Cardiac muscle cell (in vitro differentiated cells and primary cell): Measurements from ENCODE around the gene ADAMTSL5. TPM values are rescaled to one million over a fixed set of nuclear protein-coding genes. Genes with fewer than 3 reads are reported as not detected.
"Not testable (repeated sequence)": the region's sequence is repeated elsewhere in the genome, so short reads cannot be mapped to it uniquely, and the experiment has no call there.

Source experiments
- DNase-seq, 2 donors: peaks; one replicate each; pipeline versions ENCODE4 v3.0.0 to v3.0.0-alpha.2; 2010 to 2017; ENCODE audit warnings: low read depth in 1 of 2, low spot score in 1 of 2
- H3K27ac ChIP-seq: fragments of 200-600 bp; sonication (generic); 2 replicates; pipeline ENCODE4 v1.5.1; 2016
- H3K27me3 ChIP-seq: fragments of 200-600 bp; sonication (generic); 2 replicates; pipeline ENCODE4 v1.6.0; 2016; ENCODE audit warnings: control low read depth
- H3K36me3 ChIP-seq: fragments of 200-600 bp; sonication (generic); 2 replicates; pipeline ENCODE4 v1.5.1; 2016; ENCODE audit warnings: control low read depth
- H3K4me1 ChIP-seq: fragments of 200-600 bp; sonication (generic); 2 replicates; pipeline ENCODE4 v1.8.1; 2017; ENCODE audit warnings: low read depth, mild to moderate bottlenecking, mixed run types
- H3K4me3 ChIP-seq: fragments of 200-600 bp; sonication (generic); 2 replicates; pipeline ENCODE4 v1.5.1; 2016; ENCODE audit warnings: mild to moderate bottlenecking
- H3K9me3 ChIP-seq: fragments of 200-600 bp; sonication (generic); 2 replicates; pipeline ENCODE4 v1.5.1; 2017; ENCODE audit warnings: low read depth, mild to moderate bottlenecking, control low read depth
- CTCF ChIP-seq: IDR thresholded peaks from 2 replicates; pipeline ENCODE4 v1.5.1; 2012; ENCODE audit warnings: low read depth, mild to moderate bottlenecking, low read length
- polyA plus RNA-seq: library from polyadenylated mRNA; unstranded; fragments of >200 nt; fragmentation: Nextera tagmentation; extraction: Ambion mirVana; gene quantifications from 2 replicates; pipeline ENCODE4 v1.2.1, GENCODE V29; 2016
- total RNA-seq: library from RNA; depleted of rRNA; stranded (reverse); fragments of >200 nt; gene quantifications from 2 replicates; pipeline ENCODE4 v1.2.3, GENCODE V29; 2016

The ADAMTSL5 gene
- total and polyA plus RNA-seq, 2 experiments from 2014 or later, result 3.9 to 8.6 TPM

GRCh38 chr19:1532003-1532402, 19.2 kb upstream of the ADAMTSL5 start:
- H3K27me3 ChIP-seq, result peaks cover 31% of the 10 kb centered on the region
- DNase-seq, result no peak
- H3K36me3 ChIP-seq, result no peaks in the 10 kb centered on the region
- no peak overlapping the region for H3K27ac ChIP-seq
- TF ChIP-seq CTCF, result no peak
- no peaks in the 10 kb centered on the region for H3K9me3 ChIP-seq
- no peak overlapping the region for H3K4me3 ChIP-seq
- no peaks in the 10 kb centered on the region for H3K4me1 ChIP-seq

- H3K27ac ChIP-seq, result no peak overlapping the region
- no peak for DNase-seq
- H3K4me1 ChIP-seq, result no peaks in the 10 kb centered on the region
- no peak overlapping the region for H3K4me3 ChIP-seq
- no peaks in the 10 kb centered on the region for H3K9me3 ChIP-seq
- TF ChIP-seq CTCF, result no peak
- no peaks in the 10 kb centered on the region for H3K36me3 ChIP-seq
- H3K27me3 ChIP-seq, result peaks cover 36% of the 10 kb centered on the region
These were observed 18.8 kb upstream of the ADAMTSL5 start for GRCh38 chr19:1531587-1531986.

- H3K27ac ChIP-seq, DNase-seq, H3K4me1 ChIP-seq, H3K9me3 ChIP-seq, H3K4me3 ChIP-seq, H3K36me3 ChIP-seq: not testable (repeated sequence)
- peaks cover 43% of the 10 kb centered on the region for H3K27me3 ChIP-seq
These were observed 18.0 kb upstream of the ADAMTSL5 start for GRCh38 chr19:1530856-1531255.

DNA sequence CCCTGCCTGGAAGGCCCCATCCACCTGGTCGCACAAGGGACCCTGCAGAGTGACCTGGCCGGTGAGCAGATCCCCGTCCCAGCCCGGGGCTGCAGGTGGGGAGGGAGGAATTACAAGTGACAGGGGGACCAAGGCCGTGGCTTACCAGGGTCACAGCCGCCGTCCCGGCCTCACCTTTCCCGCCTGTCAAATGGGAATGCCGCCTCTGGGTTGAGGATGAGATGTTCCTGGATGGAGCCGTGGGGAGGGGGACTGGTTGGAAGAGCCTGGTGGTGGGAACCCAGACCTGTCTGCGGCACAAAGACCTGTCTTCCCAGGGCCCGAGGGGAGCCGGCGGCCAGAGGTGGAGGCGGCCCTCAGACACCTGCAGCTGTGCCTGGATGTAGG, 16.6 kb upstream of the ADAMTSL5 start:
- Histone ChIP-seq H3K4me3 (no peak overlapping the region), H3K27me3 (peaks cover 57% of the 10 kb centered on the region), H3K4me1 (no peaks in the 10 kb centered on the region), H3K36me3 (no peaks in the 10 kb centered on the region), H3K9me3 (no peaks in the 10 kb centered on the region), H3K27ac (no peak overlapping the region)
- DNase-seq, result no peak
- no peak for TF ChIP-seq CTCF

GRCh38 chr19:1528596-1529429, 16.0 kb upstream of the ADAMTSL5 start:
- Histone ChIP-seq H3K4me1 (no peaks in the 10 kb centered on the region), H3K27me3 (peaks cover 63% of the 10 kb centered on the region), H3K4me3 (no peak overlapping the region), H3K27ac (no peak overlapping the region), H3K36me3 (no peaks in the 10 kb centered on the region), H3K9me3 (no peaks in the 10 kb centered on the region)
- TF ChIP-seq CTCF, result no peak
- DNase-seq, result no peak

- Histone ChIP-seq H3K27ac (no peak overlapping the region), H3K36me3 (no peaks in the 10 kb centered on the region), H3K4me3 (no peak overlapping the region), H3K27me3 (peaks cover 74% of the 10 kb centered on the region), H3K9me3 (no peaks in the 10 kb centered on the region), H3K4me1 (no peaks in the 10 kb centered on the region)
- no peak for TF ChIP-seq CTCF
- no peak for DNase-seq
These were observed 15.0 kb upstream of the ADAMTSL5 start for GRCh38 chr19:1527650-1528309.
